ENCODE measurements around the gene HS3ST4. TPM values are rescaled to one million over a fixed set of nuclear protein-coding genes. Genes with fewer than 3 reads are reported as not detected.
"Not testable (repeated sequence)": the region's sequence is repeated elsewhere in the genome, so short reads cannot be mapped to it uniquely, and the experiment has no call there.

The HS3ST4 gene
- total and polyA plus RNA-seq, 2 donors from 2014 or later = not detected

DNA sequence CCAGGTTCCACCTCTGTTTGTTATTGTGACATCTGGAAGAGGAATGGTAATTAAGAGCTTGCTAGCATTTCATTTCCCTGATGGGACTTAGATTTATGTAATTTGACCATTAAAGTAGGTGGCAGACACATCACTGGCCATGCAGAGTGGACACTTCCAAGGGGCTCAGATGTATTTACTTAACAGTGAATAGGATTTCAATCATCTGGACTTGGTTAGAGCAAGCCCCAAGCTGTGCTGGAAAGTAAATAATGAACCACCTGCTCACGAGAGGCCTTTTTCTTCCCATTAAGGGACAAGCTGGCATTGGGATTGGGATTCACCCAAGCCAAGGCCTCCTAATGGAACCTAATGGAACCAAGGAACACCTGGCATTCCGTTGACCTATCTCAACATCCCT, 395.3 kb downstream of the HS3ST4 start:
- intact Hi-C loops (cut with DNase I) = no loop called here
- FAIRE-seq (no peak), DNase-seq (peak in 1 of 5 donors; percentile 16)
- no peak overlapping the region for H3K9ac ChIP-seq (ENCODE audit: low read length in 3 of 3)
- H3K27me3 ChIP-seq (ENCODE audit: control insufficient read depth, insufficient read depth, low read length) = no peaks in the 10 kb centered on the region
- no peaks in the 10 kb centered on the region for H3K9me3 ChIP-seq (ENCODE audit: control insufficient read depth in 2 of 3, insufficient read depth in 1 of 3, low read length in 3 of 3)
- no peaks in the 10 kb centered on the region for H3K4me1 ChIP-seq (ENCODE audit: control insufficient read depth in 2 of 3, insufficient read depth in 2 of 3, low read depth in 1 of 3, low read length in 3 of 3)
- H3K27ac ChIP-seq (ENCODE audit: low read depth in 2 of 2, low read length in 2 of 2) = no peak overlapping the region
- H3K36me3 ChIP-seq (ENCODE audit: control insufficient read depth in 2 of 3, insufficient read depth in 3 of 3, low read length in 3 of 3) = no peaks in the 10 kb centered on the region
- TF ChIP-seq, protein P1, sequence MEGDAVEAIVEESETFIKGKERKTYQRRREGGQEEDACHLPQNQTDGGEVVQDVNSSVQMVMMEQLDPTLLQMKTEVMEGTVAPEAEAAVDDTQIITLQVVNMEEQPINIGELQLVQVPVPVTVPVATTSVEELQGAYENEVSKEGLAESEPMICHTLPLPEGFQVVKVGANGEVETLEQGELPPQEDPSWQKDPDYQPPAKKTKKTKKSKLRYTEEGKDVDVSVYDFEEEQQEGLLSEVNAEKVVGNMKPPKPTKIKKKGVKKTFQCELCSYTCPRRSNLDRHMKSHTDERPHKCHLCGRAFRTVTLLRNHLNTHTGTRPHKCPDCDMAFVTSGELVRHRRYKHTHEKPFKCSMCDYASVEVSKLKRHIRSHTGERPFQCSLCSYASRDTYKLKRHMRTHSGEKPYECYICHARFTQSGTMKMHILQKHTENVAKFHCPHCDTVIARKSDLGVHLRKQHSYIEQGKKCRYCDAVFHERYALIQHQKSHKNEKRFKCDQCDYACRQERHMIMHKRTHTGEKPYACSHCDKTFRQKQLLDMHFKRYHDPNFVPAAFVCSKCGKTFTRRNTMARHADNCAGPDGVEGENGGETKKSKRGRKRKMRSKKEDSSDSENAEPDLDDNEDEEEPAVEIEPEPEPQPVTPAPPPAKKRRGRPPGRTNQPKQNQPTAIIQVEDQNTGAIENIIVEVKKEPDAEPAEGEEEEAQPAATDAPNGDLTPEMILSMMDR (IDR thresholded peaks at IDR 0.05; ENCODE audit: borderline replicate concordance, extremely low read depth, insufficient read depth) = no peak
- no peak overlapping the region for H3K4me3 ChIP-seq (ENCODE audit: low read length in 3 of 3)

DNA sequence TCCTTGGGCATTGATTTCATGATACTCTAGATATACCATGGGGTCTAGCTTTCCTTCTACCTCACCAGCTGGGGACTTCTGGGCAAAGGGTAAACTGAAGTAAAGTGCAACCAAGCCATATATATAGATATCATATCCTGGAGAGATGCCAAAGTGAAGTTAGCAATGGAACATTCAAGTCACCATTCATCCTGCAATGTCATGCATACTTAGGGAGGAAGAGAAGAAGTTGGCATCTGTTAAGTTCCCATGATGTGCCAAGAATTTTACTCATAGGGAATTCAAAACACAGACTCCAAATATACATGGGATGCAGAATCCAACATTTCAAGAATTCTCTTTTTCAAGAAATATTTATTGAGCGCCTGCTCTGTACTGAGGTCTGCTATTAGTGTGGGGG, 399.8 kb downstream of the HS3ST4 start:
- Histone ChIP-seq H3K27me3 (ENCODE audit: control insufficient read depth, insufficient read depth, low read length) (no peaks in the 10 kb centered on the region), H3K27ac (ENCODE audit: low read depth in 2 of 2, low read length in 2 of 2) (no peak overlapping the region), H3K4me1 (ENCODE audit: control insufficient read depth in 2 of 3, insufficient read depth in 2 of 3, low read depth in 1 of 3, low read length in 3 of 3) (no peaks in the 10 kb centered on the region), H3K4me3 (ENCODE audit: low read length in 3 of 3) (no peak overlapping the region), H3K9me3 (ENCODE audit: control insufficient read depth in 2 of 3, insufficient read depth in 1 of 3, low read length in 3 of 3) (no peaks in the 10 kb centered on the region), H3K9ac (ENCODE audit: low read length in 3 of 3) (no peak overlapping the region), H3K36me3 (ENCODE audit: control insufficient read depth in 2 of 3, insufficient read depth in 3 of 3, low read length in 3 of 3) (no peaks in the 10 kb centered on the region)
- TF ChIP-seq, protein P1 (IDR thresholded peaks at IDR 0.05; ENCODE audit: borderline replicate concordance, extremely low read depth, insufficient read depth) = no peak
- DNase-seq (no peak), FAIRE-seq (no peak)
- intact Hi-C loops (cut with DNase I) = no loop called here

DNA sequence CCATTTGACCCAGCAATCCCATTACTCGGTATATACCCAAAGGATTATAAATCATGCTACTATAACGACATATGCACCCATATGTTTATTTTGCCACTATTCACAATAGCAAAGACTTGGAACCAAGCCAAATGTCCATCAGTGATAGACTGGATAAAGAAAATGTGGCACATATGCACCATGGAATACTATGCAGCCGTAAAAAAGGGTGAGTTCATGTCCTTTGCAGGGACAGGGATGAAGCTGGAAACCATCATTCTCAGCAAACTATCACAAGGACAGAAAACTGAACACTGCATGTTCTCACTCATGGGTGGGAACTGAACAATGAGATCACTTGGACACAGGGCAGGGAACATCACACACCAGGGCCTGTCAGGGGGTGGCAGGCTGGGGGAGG, 406.4 kb downstream of the HS3ST4 start:
- H3K27me3 ChIP-seq (ENCODE audit: control insufficient read depth, insufficient read depth, low read length); H3K27ac ChIP-seq (ENCODE audit: low read depth in 2 of 2, low read length in 2 of 2); H3K36me3 ChIP-seq (ENCODE audit: control insufficient read depth in 2 of 3, insufficient read depth in 3 of 3, low read length in 3 of 3); H3K9ac ChIP-seq (ENCODE audit: low read length in 3 of 3); intact Hi-C loops (cut with DNase I); H3K9me3 ChIP-seq (ENCODE audit: control insufficient read depth in 2 of 3, insufficient read depth in 1 of 3, low read length in 3 of 3); H3K4me1 ChIP-seq (ENCODE audit: control insufficient read depth in 2 of 3, insufficient read depth in 2 of 3, low read depth in 1 of 3, low read length in 3 of 3); H3K4me3 ChIP-seq (ENCODE audit: low read length in 3 of 3); DNase-seq; FAIRE-seq: not testable (repeated sequence)

- H3K4me3 ChIP-seq (ENCODE audit: low read length in 3 of 3) = no peak overlapping the region
- DNase-seq = no peak
- H3K9ac ChIP-seq (ENCODE audit: low read length in 3 of 3) = no peak overlapping the region
- intact Hi-C loops (cut with DNase I) = no loop called here
- TF ChIP-seq, protein P1 (IDR thresholded peaks at IDR 0.05; ENCODE audit: borderline replicate concordance, extremely low read depth, insufficient read depth) = no peak
- H3K27me3 ChIP-seq (ENCODE audit: control insufficient read depth, insufficient read depth, low read length) = no peaks in the 10 kb centered on the region
- H3K9me3 ChIP-seq (ENCODE audit: control insufficient read depth in 2 of 3, insufficient read depth in 1 of 3, low read length in 3 of 3) = no peaks in the 10 kb centered on the region
- no peak overlapping the region for H3K27ac ChIP-seq (ENCODE audit: low read depth in 2 of 2, low read length in 2 of 2)
- no peak for FAIRE-seq
- H3K4me1 ChIP-seq (ENCODE audit: control insufficient read depth in 2 of 3, insufficient read depth in 2 of 3, low read depth in 1 of 3, low read length in 3 of 3) = no peaks in the 10 kb centered on the region
- no peaks in the 10 kb centered on the region for H3K36me3 ChIP-seq (ENCODE audit: control insufficient read depth in 2 of 3, insufficient read depth in 3 of 3, low read length in 3 of 3)
Observed at GRCh38 chr16:26102369-26102768, 410.6 kb downstream of the HS3ST4 start.
